NCI-H460 (cell line): Measurements from ENCODE around the gene CDKAL1. TPM values are rescaled to one million over a fixed set of nuclear protein-coding genes. Genes with fewer than 3 reads are reported as not detected.

Source experiments
- DNase-seq: peaks from one replicate; pipeline ENCODE4 v3.0.0-alpha.2; 2016; ENCODE audit warnings: low read depth; ENCODE audit errors: extremely low read depth
- total RNA-seq: library from RNA; depleted of rRNA; stranded (reverse); fragments of >200 nt; shearing (Covaris generic); gene quantifications from 2 replicates; pipeline ENCODE4 v1.2.3, GENCODE V29; 2014

CDKAL1 gene
- total RNA-seq, 1 experiment from 2014 or later, result 12.3 TPM

DNA sequence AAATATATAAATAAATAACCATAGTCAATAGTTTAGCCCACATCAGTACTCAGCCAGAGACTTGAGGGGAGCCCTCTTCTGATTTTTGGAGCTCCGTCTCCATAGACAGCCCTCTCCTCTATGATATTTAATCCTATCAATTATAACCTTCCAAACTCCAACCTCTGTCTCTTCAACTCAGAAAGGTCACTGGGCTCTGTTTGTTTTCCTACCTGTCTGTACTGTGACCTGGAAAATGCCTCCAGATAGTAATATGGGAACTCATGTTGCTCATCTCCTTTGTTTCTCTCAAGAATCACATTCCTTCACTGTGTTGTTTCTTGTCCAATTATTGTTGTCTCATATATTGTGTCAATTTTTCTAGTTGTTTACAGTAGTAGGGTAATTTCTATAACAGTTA lies 409.7 kb downstream of the CDKAL1 start:
- no peak for DNase-seq

- no peak for DNase-seq
Observed at GRCh38 chr6:20946022-20946421, 411.8 kb downstream of the CDKAL1 start.

DNA sequence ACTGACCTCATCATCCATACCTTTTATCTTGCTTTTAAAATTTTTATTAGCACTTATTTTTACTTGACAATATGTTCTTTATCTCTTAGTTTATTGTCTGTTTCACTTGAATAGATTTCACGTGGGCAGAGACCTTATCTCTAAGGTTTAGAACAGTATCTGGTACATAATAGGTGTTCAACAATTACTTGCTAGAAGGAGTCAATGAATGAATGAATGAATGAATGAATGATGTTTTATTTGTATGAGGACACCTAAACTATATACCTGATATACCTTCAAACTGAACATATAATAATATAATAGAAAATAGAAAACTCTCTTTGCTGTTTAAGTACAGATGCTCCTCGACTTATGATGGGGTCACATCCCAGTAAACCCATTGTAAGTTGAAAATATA lies 412.6 kb downstream of the CDKAL1 start:
- DNase-seq, result no peak

DNA sequence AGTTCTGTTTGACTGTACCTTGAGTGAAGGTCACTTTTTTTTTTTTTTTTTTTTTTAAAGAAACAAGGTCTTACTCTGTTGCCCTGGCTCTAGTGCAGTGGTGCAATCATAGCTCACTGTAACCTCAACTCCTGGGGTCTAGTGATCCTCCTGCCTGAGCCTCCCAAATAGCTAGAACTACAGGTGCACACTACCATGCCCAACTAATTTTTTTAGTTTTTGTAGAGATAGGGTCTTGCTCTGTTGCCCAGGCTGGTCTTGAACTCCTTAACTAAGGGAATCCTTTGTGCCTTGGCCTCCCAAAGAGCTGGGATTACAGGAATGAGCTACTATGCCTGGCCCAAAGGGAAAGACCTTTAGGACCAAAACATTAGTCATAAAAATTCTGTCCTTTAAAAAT lies 413.7 kb downstream of the CDKAL1 start:
- no peak for DNase-seq

DNA sequence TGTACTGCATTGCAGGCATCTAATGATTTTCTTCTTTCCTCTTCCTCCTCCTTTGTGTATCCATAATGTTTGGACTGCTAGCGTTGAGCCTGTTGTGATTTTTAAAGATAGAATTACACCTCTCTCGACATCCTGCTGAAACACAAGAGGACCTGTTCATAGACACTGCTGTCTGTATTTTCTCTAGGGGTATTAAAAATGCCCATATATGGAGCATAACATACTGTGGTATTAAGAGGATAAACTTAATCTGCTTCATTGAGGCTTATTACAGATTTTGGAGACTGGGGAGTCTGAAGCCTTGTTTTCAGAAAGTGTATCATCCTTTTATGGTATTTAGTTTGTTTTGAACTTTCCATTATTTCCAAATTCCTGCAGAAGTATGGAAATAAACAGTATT lies 414.3 kb downstream of the CDKAL1 start:
- DNase-seq, result no peak

- DNase-seq, result no peak
Observed at GRCh38 chr6:20949138-20949537, 414.9 kb downstream of the CDKAL1 start.

DNA sequence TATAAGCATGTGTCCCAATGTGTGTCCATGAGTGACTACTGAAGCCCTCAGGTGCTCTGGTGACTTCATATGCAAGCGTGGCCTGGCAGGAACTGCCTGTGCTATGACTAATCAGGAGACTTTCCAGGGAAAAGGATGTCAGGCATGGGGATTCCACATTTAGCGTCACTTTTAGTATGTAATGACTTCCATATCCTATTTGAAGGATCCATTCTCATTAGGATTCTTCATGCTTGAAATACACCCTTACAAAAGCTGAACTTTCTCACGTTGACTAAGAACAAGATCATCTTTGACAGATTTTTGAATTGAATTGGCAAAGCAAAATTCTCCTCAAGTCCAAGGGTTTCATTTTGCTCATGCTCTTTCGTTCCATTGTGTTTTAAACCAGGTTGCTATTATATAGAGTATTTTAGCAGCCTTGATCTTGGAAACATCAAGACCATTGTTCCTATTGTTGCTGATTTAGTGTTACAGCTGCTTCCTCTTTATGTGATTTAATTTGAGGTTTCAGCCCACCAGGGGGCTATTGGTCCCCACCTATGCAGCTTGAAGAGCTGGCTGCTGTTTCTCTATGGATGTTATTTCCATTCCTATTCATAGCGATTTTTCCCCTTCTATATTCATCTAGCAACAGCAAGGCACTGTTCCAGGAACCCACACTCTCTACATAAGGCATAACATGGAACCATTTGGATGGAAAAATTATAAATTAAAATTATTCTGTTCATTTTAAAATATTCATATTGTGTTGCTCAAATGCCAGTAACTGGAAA lies 418.6 kb downstream of the CDKAL1 start:
- DNase-seq, result no peak

DNA sequence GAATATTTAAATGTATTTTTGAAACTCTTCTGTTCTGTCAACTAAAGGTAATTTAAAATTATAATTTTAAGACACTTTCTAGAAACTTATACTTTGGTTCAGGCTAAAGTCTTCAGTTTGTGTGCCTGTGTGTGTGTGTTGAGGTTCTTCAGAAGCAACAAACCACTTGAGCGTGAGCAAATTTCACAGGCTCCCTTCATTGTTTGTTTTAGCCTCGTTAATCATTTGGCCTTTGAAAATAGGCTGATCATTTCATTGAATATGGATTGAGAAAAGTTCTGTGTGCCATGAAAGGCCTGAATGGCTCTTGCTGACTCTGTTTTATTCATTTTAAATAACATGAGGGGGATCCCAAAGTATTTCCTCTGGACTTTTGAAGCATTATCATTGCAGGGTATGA lies 420.1 kb downstream of the CDKAL1 start:
- no peak for DNase-seq

GRCh38 chr6:20955131-20955530 lies 420.9 kb downstream of the CDKAL1 start:
- DNase-seq, result no peak

GRCh38 chr6:20955751-20956150 lies 421.5 kb downstream of the CDKAL1 start:
- DNase-seq, result no peak

- DNase-seq, result no peak
Observed at GRCh38 chr6:20960067-20960466, 425.8 kb downstream of the CDKAL1 start.

GRCh38 chr6:20965276-20965675 lies 431.0 kb downstream of the CDKAL1 start:
- DNase-seq, result no peak

GRCh38 chr6:20965915-20966314 lies 431.7 kb downstream of the CDKAL1 start:
- DNase-seq, result no peak

DNA sequence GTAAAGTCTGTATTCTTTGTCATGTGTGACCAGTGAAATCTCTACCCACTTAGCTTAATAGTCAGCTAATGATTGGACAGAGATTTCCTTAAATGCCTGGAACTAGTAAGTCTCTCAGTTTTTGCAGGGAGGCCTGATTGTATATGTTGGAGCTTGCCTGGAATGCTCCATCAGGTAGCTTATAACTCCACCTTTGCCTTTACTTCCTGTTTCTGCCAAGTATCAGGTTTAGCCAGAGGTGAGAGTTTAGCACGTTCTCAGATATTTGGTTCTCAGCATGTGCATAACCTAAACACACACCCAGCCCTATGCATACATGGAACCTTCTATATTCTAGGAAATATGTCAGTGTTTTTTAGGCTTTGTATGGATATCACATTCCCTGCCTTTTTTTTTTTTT lies 435.3 kb downstream of the CDKAL1 start:
- no peak for DNase-seq

GRCh38 chr6:20976391-20976918 lies 442.2 kb downstream of the CDKAL1 start:
- DNase-seq, result no peak

DNA sequence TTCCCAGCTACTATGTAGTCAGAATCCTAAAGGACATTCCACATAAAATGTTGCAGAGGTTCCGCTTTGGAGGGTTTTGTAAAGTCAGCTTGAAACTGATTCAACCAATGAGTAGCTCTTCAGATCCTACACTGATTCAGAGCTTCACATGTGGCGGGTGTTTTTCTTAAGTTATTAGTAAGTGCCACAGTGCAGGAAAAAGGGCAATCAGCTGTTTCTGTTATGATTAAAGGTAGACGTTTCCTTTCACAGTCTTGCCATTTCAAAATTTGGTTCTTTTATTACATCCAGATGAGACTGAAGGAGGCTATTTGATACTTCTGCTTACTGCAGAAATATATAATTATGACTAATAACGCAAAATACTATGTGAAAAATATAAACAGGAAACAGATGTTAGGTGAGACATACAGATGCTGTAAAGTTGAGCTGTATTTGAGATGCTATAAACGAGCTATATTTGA lies 443.9 kb downstream of the CDKAL1 start:
- no peak for DNase-seq

GRCh38 chr6:20979076-20979475 lies 444.8 kb downstream of the CDKAL1 start:
- no peak for DNase-seq

- DNase-seq, result no peak
Observed at GRCh38 chr6:20983961-20984360, 449.7 kb downstream of the CDKAL1 start.

DNA sequence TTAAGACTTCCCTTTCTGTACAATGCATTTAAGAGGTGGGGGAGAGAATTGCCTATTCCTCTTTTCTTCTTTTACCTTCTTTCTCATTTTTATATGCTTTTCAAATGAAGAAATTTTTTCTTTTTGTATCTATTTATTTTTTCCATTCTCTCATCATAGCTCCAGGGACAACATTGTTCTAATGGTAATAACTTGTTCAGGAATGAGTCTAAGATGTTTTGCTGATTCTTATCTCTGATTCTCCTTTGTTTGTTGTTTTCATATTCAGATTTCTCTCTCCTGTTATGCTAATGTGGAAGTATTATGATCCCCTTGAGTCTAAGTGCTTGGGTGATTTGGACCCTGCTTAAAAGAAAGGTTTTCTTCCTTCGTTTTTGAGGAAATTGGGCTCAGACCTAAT lies 451.6 kb downstream of the CDKAL1 start:
- DNase-seq, result no peak

- DNase-seq, result no peak
Observed at GRCh38 chr6:20991910-20992309, 457.7 kb downstream of the CDKAL1 start.

DNA sequence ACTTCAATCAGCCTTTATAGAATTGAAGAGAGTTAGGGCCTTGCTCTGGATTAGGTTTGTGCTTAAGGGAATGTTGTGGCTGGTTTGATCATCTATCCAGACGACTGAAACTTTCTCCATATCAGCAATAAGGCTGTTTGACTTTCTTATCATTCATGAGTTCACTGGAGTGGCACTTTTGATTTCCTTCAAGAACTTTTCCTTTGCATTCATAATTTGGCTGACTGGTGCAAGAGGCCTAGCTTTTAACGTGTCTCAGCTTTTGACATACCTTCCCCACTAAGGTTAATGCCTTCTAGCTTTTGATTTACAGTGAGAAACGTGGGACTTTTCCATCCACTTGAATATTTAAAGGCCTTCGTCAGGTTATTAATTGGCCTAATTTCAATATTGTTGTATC lies 461.8 kb downstream of the CDKAL1 start:
- no peak for DNase-seq

DNA sequence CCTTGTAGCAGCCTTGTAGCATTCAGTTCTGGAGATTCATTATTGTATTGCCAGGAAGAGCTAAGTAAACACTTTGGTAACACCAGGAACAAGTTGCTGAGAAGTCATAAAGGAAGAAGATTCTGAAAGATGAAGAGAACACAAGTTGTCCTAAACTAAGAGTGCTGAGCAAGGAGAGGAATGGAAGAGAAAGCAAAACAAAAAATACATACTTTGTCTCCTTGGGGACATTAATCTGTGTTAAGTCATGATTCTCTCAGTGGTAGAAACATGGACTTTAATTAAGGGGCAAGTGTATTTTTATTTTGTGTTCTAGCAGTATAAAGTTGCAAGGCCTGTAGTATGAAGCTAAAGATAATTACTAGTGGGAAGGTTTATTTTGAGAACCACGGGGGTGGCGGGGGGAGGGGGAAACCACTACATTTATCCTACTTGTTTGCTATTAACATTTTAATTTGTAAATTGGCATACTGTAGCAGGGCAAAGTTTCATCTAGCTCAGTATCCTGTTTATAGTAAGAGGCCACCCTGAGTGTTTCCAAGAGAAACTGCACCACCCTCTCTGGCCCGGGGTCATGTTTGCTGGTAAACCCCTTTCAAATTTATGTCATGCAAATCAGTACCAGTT lies 463.0 kb downstream of the CDKAL1 start:
- no peak for DNase-seq
